Measurements from ENCODE around the gene VCPKMT.
"Not testable (repeated sequence)": the region's sequence is repeated elsewhere in the genome, so short reads cannot be mapped to it uniquely, and the experiment has no call there.

VCPKMT gene

GRCh38 chr14:50082784-50083466 lies 33.4 kb downstream of the VCPKMT start:
- no peak for TF ChIP-seq SP1 (IDR thresholded peaks at IDR 0.05)
- TF ChIP-seq HDGF (IDR thresholded peaks at IDR 0.05; ENCODE audit: borderline replicate concordance) = no peak
- ChIA-PET POLR2A (interaction anchor here (1.0 kb wide), 1 partner anchor 215 kb away, joined by 3 read pairs; no protein-coding TSS in a partner anchor), CTCF (interaction anchor here (0.6 kb wide), 1 partner anchor 84 kb away, joined by 3 read pairs; no protein-coding TSS in a partner anchor)
- DNase-seq (ENCODE audit: extremely low spot score) = no peak

- no peak for DNase-seq (ENCODE audit: extremely low spot score)
- POLR2A ChIA-PET = interaction anchor here (1.2 kb wide), 1 partner anchor 20 kb away, joined by 4 read pairs; no protein-coding TSS in a partner anchor
- CTCF ChIA-PET = no interaction called here
- TF ChIP-seq NFRKB (IDR thresholded peaks at IDR 0.05) (no peak), SUZ12 (IDR thresholded peaks at IDR 0.05) (no peak), PKNOX1 (IDR thresholded peaks at IDR 0.05) (no peak; the same call in 1 of the 2 replicates), TARDBP (IDR thresholded peaks at IDR 0.05) (no peak), FOXA1 (IDR thresholded peaks at IDR 0.05) (no peak), L3MBTL2 (conservative IDR thresholded peaks at IDR 0.05) (no peak), ARNT (IDR thresholded peaks at IDR 0.05) (no peak), FOXK2 (IDR thresholded peaks at IDR 0.05) (no peak), HDGF (IDR thresholded peaks at IDR 0.05; ENCODE audit: borderline replicate concordance) (no peak), BHLHE40 (IDR thresholded peaks at IDR 0.05; ENCODE audit: borderline replicate concordance) (no peak), FOXM1 (IDR thresholded peaks at IDR 0.05; ENCODE audit: borderline replicate concordance) (no peak), CTBP1 (IDR thresholded peaks at IDR 0.05; ENCODE audit: borderline replicate concordance) (no peak), ELF4 (IDR thresholded peaks at IDR 0.05) (no peak), SP1 (IDR thresholded peaks at IDR 0.05) (no peak)
Measured at GRCh38 chr14:50082308-50082742, 34.0 kb downstream of the VCPKMT start.

GRCh38 chr14:50079103-50079502 lies 37.3 kb downstream of the VCPKMT start:
- CTCF ChIA-PET; DNase-seq (ENCODE audit: extremely low spot score); POLR2A ChIA-PET: not testable (repeated sequence)

GRCh38 chr14:50073663-50074062 lies 42.7 kb downstream of the VCPKMT start:
- POLR2A ChIA-PET; CTCF ChIA-PET; DNase-seq (ENCODE audit: extremely low spot score): not testable (repeated sequence)

- CTCF ChIA-PET = no interaction called here
- TF ChIP-seq FOXA1 (IDR thresholded peaks at IDR 0.05) = no peak
- TF ChIP-seq ELF4 (IDR thresholded peaks at IDR 0.05) = no peak
- no peak for TF ChIP-seq SP1 (IDR thresholded peaks at IDR 0.05)
- TF ChIP-seq L3MBTL2 (conservative IDR thresholded peaks at IDR 0.05) = no peak
- TF ChIP-seq FOXK2 (IDR thresholded peaks at IDR 0.05) = no peak
- TF ChIP-seq PKNOX1 (IDR thresholded peaks at IDR 0.05) = no peak
- TF ChIP-seq ZNF384 (IDR thresholded peaks at IDR 0.05) = no peak
- no peak for TF ChIP-seq SUZ12 (IDR thresholded peaks at IDR 0.05)
- TF ChIP-seq TARDBP (IDR thresholded peaks at IDR 0.05) = no peak
- no peak for DNase-seq (ENCODE audit: extremely low spot score)
- POLR2A ChIA-PET = interaction anchor here (1.1 kb wide), 1 partner anchor 11 kb away, joined by 4 read pairs; no protein-coding TSS in a partner anchor
Measured at GRCh38 chr14:50072395-50072794, 44.0 kb downstream of the VCPKMT start.

GRCh38 chr14:50070840-50071548 lies 45.4 kb downstream of the VCPKMT start:
- TF ChIP-seq ELF4 (IDR thresholded peaks at IDR 0.05) = no peak
- TF ChIP-seq PKNOX1 (IDR thresholded peaks at IDR 0.05) = no peak
- TF ChIP-seq FOXA1 (IDR thresholded peaks at IDR 0.05) = no peak
- TF ChIP-seq FOXK2 (IDR thresholded peaks at IDR 0.05) = no peak
- TF ChIP-seq ARNT (IDR thresholded peaks at IDR 0.05) = no peak
- CTCF ChIA-PET = no interaction called here
- POLR2A ChIA-PET = interaction anchor here (1.1 to 1.8 kb wide), 2 partner anchors 9 to 218 kb away, joined by 3 to 4 read pairs; partner anchors contain the start of gene NEMF
- no peak for DNase-seq (ENCODE audit: extremely low spot score)

- POLR2A ChIA-PET = interaction anchor here (1.8 kb wide), 1 partner anchor 218 kb away, joined by 3 read pairs; the partner anchor contains the start of gene NEMF
- CTCF ChIA-PET = no interaction called here
- DNase-seq (ENCODE audit: extremely low spot score) = no peak
- no peak for TF ChIP-seq SP1 (IDR thresholded peaks at IDR 0.05)
- TF ChIP-seq NFRKB (IDR thresholded peaks at IDR 0.05) = no peak
- TF ChIP-seq BHLHE40 (IDR thresholded peaks at IDR 0.05; ENCODE audit: borderline replicate concordance) = no peak
- no peak for TF ChIP-seq ZNF384 (IDR thresholded peaks at IDR 0.05)
Measured at GRCh38 chr14:50070230-50070629, 46.1 kb downstream of the VCPKMT start.

Measured in HEK293T (cell line).